Measurements from ENCODE around the gene EXD3.

EXD3 gene

GRCh38 chr9:137314561-137315560 is 108.1 kb downstream of the EXD3 start:
- in situ Hi-C loops (cut with HindIII; ENCODE audit: low pct_unique_long_range_greater_than_20kb, low sequenced_read_pairs), result no loop called here
- no peak for DNase-seq (ENCODE audit: low read depth in 1 of 2, low spot score in 1 of 2)
- no peak for TF ChIP-seq JUND (IDR thresholded peaks at IDR 0.05; ENCODE audit: low read depth)

GRCh38 chr9:137313956-137314560 is 108.9 kb downstream of the EXD3 start:
- in situ Hi-C loops (cut with HindIII; ENCODE audit: low pct_unique_long_range_greater_than_20kb, low sequenced_read_pairs), result no loop called here
- peak; percentile 36 to 72 for DNase-seq (ENCODE audit: low read depth in 1 of 2, low spot score in 1 of 2)

GRCh38 chr9:137313326-137313936 is 109.5 kb downstream of the EXD3 start:
- peak in 1 of 2 experiments; percentile 16 for DNase-seq (ENCODE audit: low read depth in 1 of 2, low spot score in 1 of 2)
- no peak for TF ChIP-seq JUND (IDR thresholded peaks at IDR 0.05; ENCODE audit: low read depth)
- in situ Hi-C loops (cut with HindIII; ENCODE audit: low pct_unique_long_range_greater_than_20kb, low sequenced_read_pairs), result no loop called here

More at GRCh38 chr9:137313956-137314560, 108.9 kb downstream of the EXD3 start:
- no peak for TF ChIP-seq JUND (IDR thresholded peaks at IDR 0.05; ENCODE audit: low read depth)

- in situ Hi-C loops (cut with HindIII; ENCODE audit: low pct_unique_long_range_greater_than_20kb, low sequenced_read_pairs), result no loop called here
- TF ChIP-seq JUND (IDR thresholded peaks at IDR 0.05; ENCODE audit: low read depth), result no peak
- peak in 1 of 2 experiments; percentile 18 for DNase-seq (ENCODE audit: low read depth in 1 of 2, low spot score in 1 of 2)
Measured at GRCh38 chr9:137312852-137313325, 110.1 kb downstream of the EXD3 start.

DNA sequence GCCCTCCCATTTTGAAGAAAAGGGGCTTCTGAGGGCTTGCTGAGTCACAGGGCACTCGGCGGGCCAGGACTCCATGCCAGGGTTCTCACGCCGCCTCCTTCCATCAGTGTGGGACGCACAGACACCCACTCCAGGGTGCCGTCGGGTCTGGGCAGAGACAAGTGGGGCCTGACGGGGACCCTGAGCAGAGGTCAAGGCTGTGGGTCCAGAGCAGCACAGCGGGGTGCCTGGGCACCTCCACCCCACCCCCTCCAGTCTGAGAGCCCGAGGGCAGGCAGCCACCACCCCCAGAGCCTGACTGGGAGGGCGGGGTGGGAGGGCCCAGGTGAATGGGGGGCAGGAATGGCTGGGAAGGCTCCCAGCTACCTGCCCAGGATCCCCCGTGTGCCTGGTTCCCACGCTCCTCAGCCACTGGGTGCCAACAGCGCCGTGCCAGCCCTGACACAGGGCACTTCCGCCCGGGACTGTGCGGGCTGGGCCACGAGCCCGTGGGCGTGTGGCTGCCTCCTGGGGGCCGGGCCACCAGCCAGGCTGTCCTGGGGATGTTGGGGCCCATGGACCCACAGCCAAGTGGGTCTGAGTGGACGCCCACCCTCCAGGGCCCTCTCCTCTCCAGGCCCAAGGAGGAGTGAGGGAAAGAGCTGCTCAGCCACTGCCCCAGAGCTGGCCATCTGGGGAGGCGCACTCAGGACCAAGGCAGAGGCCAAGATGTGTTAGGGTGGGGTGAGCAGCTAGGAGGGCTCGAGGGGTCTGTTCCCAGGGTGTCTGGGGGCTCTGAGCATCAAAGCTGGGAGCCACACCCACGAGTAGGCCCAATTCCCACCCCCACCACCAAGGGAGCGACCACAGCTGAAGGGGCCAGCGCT is 110.7 kb downstream of the EXD3 start:
- in situ Hi-C loops (cut with HindIII; ENCODE audit: low pct_unique_long_range_greater_than_20kb, low sequenced_read_pairs), result no loop called here
- TF ChIP-seq JUND (IDR thresholded peaks at IDR 0.05; ENCODE audit: low read depth), result no peak
- DNase-seq (ENCODE audit: low read depth in 1 of 2, low spot score in 1 of 2), result peak; percentile 38 to 71

DNA sequence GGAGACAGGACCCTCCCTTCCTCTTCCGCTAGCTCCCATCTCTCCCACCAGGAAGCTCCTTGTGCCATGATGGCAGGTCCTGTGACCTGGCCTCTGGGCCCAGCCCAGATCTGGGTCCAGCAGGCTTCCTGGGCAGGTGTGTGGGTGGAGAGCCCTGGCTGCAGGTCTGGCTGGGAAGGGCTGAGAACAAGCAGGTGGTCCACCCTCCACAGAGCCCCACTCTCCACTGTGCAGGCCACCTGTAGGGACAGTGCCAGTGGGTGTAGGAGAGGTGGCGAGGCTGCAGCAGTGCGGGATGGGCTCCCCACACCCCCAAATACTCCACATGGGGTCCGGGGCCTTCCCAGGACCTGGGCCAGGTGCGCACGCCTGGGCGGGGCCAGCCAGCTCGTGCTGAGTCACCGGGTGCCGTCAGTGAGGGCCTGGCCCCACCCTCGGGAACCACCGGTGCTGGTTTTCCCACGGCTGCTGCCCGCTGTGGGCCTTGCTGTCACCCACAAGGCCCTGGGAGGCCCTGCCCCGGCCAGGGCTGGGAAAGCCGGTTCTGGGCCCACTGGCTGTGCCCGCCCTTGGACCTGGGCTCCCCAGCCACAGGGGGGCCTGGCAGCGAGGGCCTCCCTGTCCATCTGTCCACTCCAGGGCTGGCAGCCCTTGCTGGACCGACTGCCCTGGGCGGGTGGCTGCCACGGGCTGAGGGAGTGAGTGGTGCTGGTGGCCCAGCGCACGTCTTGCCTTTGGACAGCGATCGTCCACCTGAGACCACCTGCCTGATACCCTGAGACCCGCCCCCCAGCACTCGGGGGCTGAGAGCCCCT is 111.6 kb downstream of the EXD3 start:
- in situ Hi-C loops (cut with HindIII; ENCODE audit: low pct_unique_long_range_greater_than_20kb, low sequenced_read_pairs), result no loop called here
- no peak for TF ChIP-seq JUND (IDR thresholded peaks at IDR 0.05; ENCODE audit: low read depth)
- peak; percentile 94 to 97 for DNase-seq (ENCODE audit: low read depth in 1 of 2, low spot score in 1 of 2)

GRCh38 chr9:137310189-137311052 is 112.5 kb downstream of the EXD3 start:
- no peak for TF ChIP-seq JUND (IDR thresholded peaks at IDR 0.05; ENCODE audit: low read depth)
- in situ Hi-C loops (cut with HindIII; ENCODE audit: low pct_unique_long_range_greater_than_20kb, low sequenced_read_pairs), result no loop called here
- DNase-seq (ENCODE audit: low read depth in 1 of 2, low spot score in 1 of 2), result peak; percentile 84 to 90

- DNase-seq (ENCODE audit: low read depth in 1 of 2, low spot score in 1 of 2), result peak in 1 of 2 experiments; percentile 27
- no peak for TF ChIP-seq JUND (IDR thresholded peaks at IDR 0.05; ENCODE audit: low read depth)
- in situ Hi-C loops (cut with HindIII; ENCODE audit: low pct_unique_long_range_greater_than_20kb, low sequenced_read_pairs), result no loop called here
Measured at GRCh38 chr9:137309368-137310188, 113.4 kb downstream of the EXD3 start.

DNA sequence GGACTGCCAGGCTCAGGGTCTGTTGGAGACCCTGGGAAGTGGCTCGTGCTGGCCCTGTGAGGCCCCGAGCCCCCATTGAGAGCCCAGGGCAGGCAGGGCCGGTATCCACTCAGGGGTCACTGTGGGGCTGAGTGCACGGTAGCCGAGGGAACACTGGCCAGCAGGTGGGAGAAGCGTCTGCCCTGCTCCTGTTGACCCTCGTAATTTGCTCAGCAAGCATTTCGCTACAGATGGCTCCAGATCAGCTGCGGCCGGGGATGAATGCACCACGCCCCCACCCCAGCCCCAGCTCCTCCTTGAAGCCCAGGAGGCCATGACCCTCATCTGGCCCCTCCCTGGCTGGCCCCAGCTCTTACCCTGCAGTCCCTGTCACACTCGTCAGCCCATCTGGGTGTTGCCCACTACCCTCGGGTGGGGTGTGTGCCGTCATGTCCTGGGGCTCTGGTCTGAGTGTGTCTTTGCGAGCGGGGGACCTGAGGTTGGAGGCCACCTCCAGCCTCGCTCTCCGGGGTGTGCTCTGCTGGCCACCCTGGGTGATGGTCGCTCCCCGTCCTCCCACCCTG is 114.8 kb downstream of the EXD3 start:
- in situ Hi-C loops (cut with HindIII; ENCODE audit: low pct_unique_long_range_greater_than_20kb, low sequenced_read_pairs), result no loop called here
- no peak for TF ChIP-seq JUND (IDR thresholded peaks at IDR 0.05; ENCODE audit: low read depth)
- DNase-seq (ENCODE audit: low read depth in 1 of 2, low spot score in 1 of 2), result no peak

Data from T47D (cell line).